Skeletal muscle tissue (tissue), 4 donors: ENCODE measurements around the gene SPHK2. TPM values are rescaled to one million over a fixed set of nuclear protein-coding genes. Genes with fewer than 3 reads are reported as not detected.

Experiments used
- H3K27ac ChIP-seq: one replicate; pipeline ENCODE4 v1.7.0; 2013; ENCODE audit warnings: mild to moderate bottlenecking, low read depth, low read length, inconsistent platforms
- H3K27me3 ChIP-seq, 3 donors: one replicate each; pipeline ENCODE4 v1.7.0; 2013; ENCODE audit warnings: low read length in 3 of 3; ENCODE audit not compliant: control insufficient read depth in 3 of 3, insufficient read depth in 3 of 3
- H3K36me3 ChIP-seq, 3 donors: one replicate each; pipeline ENCODE4 v1.7.0; 2013; ENCODE audit warnings: low read length in 3 of 3; ENCODE audit not compliant: control insufficient read depth in 3 of 3, insufficient read depth in 3 of 3
- H3K4me1 ChIP-seq, 3 donors: one replicate each; pipeline ENCODE4 v1.7.0; 2013; ENCODE audit warnings: low read length in 3 of 3, mild to moderate bottlenecking in 3 of 3; ENCODE audit not compliant: control insufficient read depth in 3 of 3, insufficient read depth in 3 of 3
- H3K4me3 ChIP-seq, 3 donors: one replicate each; pipeline ENCODE4 v1.7.0; 2013; ENCODE audit warnings: low read length in 3 of 3
- H3K9ac ChIP-seq, 3 donors: one replicate each; pipeline ENCODE4 v1.7.0; 2013; ENCODE audit warnings: low read length in 3 of 3, mild to moderate bottlenecking in 3 of 3, moderate library complexity in 2 of 3, low read depth in 1 of 3
- H3K9me3 ChIP-seq, 3 donors: one replicate each; pipeline ENCODE4 v1.7.0; 2013; ENCODE audit warnings: low read length in 3 of 3; ENCODE audit not compliant: control insufficient read depth in 3 of 3
- total RNA-seq: library from RNA; depleted of rRNA; stranded (reverse); fragments of >200 nt; gene quantifications from one replicate; pipeline ENCODE4 v1.2.3, GENCODE V29; 2014
- donor health status: Osteomylitis.

SPHK2 gene
- total RNA-seq, 1 donor from 2014 or later = 2.1 TPM

- Histone ChIP-seq H3K9ac (peak overlapping the region in 2 of 3 donors; percentile 51 to 62), H3K9me3 (no peaks in the 10 kb centered on the region), H3K4me1 (peaks cover 14 to 20% (median 18%) of the 10 kb centered on the region in 3 donors), H3K4me3 (peak overlapping the region; percentile 53 to 72 (median 68)), H3K27me3 (no peaks in the 10 kb centered on the region), H3K36me3 (no peaks in the 10 kb centered on the region), H3K27ac (no peak overlapping the region)
These were observed 30.5 kb upstream of the SPHK2 start for GRCh38 chr19:48588670-48589401.

- H3K36me3 ChIP-seq = no peaks in the 10 kb centered on the region
- H3K9me3 ChIP-seq = no peaks in the 10 kb centered on the region
- no peaks in the 10 kb centered on the region for H3K27me3 ChIP-seq
- H3K4me1 ChIP-seq = peaks cover 11 to 16% (median 14%) of the 10 kb centered on the region in 3 donors
- peak overlapping the region in 1 of 3 donors; percentile 25 for H3K9ac ChIP-seq
- H3K27ac ChIP-seq = no peak overlapping the region
- H3K4me3 ChIP-seq = no peak overlapping the region
These were observed 28.3 kb upstream of the SPHK2 start for GRCh38 chr19:48591021-48591420.

GRCh38 chr19:48595171-48595570 lies 24.1 kb upstream of the SPHK2 start:
- no peaks in the 10 kb centered on the region for H3K4me1 ChIP-seq
- no peak overlapping the region for H3K27ac ChIP-seq
- H3K36me3 ChIP-seq = no peaks in the 10 kb centered on the region
- H3K9me3 ChIP-seq = no peaks in the 10 kb centered on the region
- peaks cover 0 to 3% (median 0%) of the 10 kb centered on the region in 3 donors for H3K27me3 ChIP-seq
- no peak overlapping the region for H3K9ac ChIP-seq
- H3K4me3 ChIP-seq = no peak overlapping the region

- H3K36me3 ChIP-seq = no peaks in the 10 kb centered on the region
- no peak overlapping the region for H3K9ac ChIP-seq
- H3K27me3 ChIP-seq = peaks cover 0 to 3% (median 0%) of the 10 kb centered on the region in 3 donors
- H3K4me3 ChIP-seq = no peak overlapping the region
- H3K4me1 ChIP-seq = no peaks in the 10 kb centered on the region
- no peak overlapping the region for H3K27ac ChIP-seq
- H3K9me3 ChIP-seq = no peaks in the 10 kb centered on the region
These were observed 23.5 kb upstream of the SPHK2 start for GRCh38 chr19:48595833-48596232.

- no peaks in the 10 kb centered on the region for H3K36me3 ChIP-seq
- H3K9ac ChIP-seq = no peak overlapping the region
- no peak overlapping the region for H3K27ac ChIP-seq
- H3K4me1 ChIP-seq = no peaks in the 10 kb centered on the region
- peaks cover 0 to 3% (median 0%) of the 10 kb centered on the region in 3 donors for H3K27me3 ChIP-seq
- no peak overlapping the region for H3K4me3 ChIP-seq
- H3K9me3 ChIP-seq = no peaks in the 10 kb centered on the region
These were observed 23.1 kb upstream of the SPHK2 start for GRCh38 chr19:48596237-48596636.

GRCh38 chr19:48596679-48597465 lies 22.4 kb upstream of the SPHK2 start:
- Histone ChIP-seq H3K4me1 (no peaks in the 10 kb centered on the region), H3K4me3 (no peak overlapping the region), H3K27ac (no peak overlapping the region), H3K9me3 (no peaks in the 10 kb centered on the region), H3K36me3 (no peaks in the 10 kb centered on the region), H3K27me3 (peaks cover 0 to 3% (median 0%) of the 10 kb centered on the region in 3 donors), H3K9ac (peak overlapping the region in 1 of 3 donors; percentile 32)

GRCh38 chr19:48598996-48599700 lies 20.2 kb upstream of the SPHK2 start:
- Histone ChIP-seq H3K27me3 (peaks cover 0 to 3% (median 0%) of the 10 kb centered on the region in 3 donors), H3K9me3 (no peaks in the 10 kb centered on the region), H3K36me3 (no peaks in the 10 kb centered on the region), H3K4me1 (no peaks in the 10 kb centered on the region), H3K27ac (no peak overlapping the region), H3K4me3 (no peak overlapping the region), H3K9ac (no peak overlapping the region)

- H3K9me3 ChIP-seq = no peaks in the 10 kb centered on the region
- H3K4me1 ChIP-seq = no peaks in the 10 kb centered on the region
- no peak overlapping the region for H3K4me3 ChIP-seq
- no peaks in the 10 kb centered on the region for H3K36me3 ChIP-seq
- no peak overlapping the region for H3K27ac ChIP-seq
- H3K27me3 ChIP-seq = peaks cover 0 to 3% (median 0%) of the 10 kb centered on the region in 3 donors
- H3K9ac ChIP-seq = no peak overlapping the region
These were observed 18.5 kb upstream of the SPHK2 start for GRCh38 chr19:48600679-48601417.

- H3K4me3 ChIP-seq = no peak overlapping the region
- H3K27me3 ChIP-seq = no peaks in the 10 kb centered on the region
- no peaks in the 10 kb centered on the region for H3K36me3 ChIP-seq
- H3K9ac ChIP-seq = no peak overlapping the region
- no peaks in the 10 kb centered on the region for H3K9me3 ChIP-seq
- no peak overlapping the region for H3K27ac ChIP-seq
- no peaks in the 10 kb centered on the region for H3K4me1 ChIP-seq
These were observed 16.3 kb upstream of the SPHK2 start for GRCh38 chr19:48603001-48603400.
